ENCODE results near the gene SEMA3B.
"Not testable (repeated sequence)": the region's sequence is repeated elsewhere in the genome, so short reads cannot be mapped to it uniquely, and the experiment has no call there.

GRCh38 chr3:50228184-50228763 is 40.7 kb upstream of the SEMA3B start:
- TF ChIP-seq, protein P1, sequence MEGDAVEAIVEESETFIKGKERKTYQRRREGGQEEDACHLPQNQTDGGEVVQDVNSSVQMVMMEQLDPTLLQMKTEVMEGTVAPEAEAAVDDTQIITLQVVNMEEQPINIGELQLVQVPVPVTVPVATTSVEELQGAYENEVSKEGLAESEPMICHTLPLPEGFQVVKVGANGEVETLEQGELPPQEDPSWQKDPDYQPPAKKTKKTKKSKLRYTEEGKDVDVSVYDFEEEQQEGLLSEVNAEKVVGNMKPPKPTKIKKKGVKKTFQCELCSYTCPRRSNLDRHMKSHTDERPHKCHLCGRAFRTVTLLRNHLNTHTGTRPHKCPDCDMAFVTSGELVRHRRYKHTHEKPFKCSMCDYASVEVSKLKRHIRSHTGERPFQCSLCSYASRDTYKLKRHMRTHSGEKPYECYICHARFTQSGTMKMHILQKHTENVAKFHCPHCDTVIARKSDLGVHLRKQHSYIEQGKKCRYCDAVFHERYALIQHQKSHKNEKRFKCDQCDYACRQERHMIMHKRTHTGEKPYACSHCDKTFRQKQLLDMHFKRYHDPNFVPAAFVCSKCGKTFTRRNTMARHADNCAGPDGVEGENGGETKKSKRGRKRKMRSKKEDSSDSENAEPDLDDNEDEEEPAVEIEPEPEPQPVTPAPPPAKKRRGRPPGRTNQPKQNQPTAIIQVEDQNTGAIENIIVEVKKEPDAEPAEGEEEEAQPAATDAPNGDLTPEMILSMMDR (IDR thresholded peaks at IDR 0.05; ENCODE audit: low read length), result not testable (repeated sequence)
- TF ChIP-seq EZH2 (optimal IDR thresholded peaks at IDR 0.05; ENCODE audit: low read depth, low read length), result not testable (repeated sequence)
